ENCODE data around the gene POLR2M.
A peak's percentile ranks its signal among the peaks of the same experiment; 100 is the strongest.

Gene POLR2M

GRCh38 chr15:57743424-57743823 is 36.9 kb downstream of the POLR2M start:
- peak; percentile 19 for DNase-seq

DNA sequence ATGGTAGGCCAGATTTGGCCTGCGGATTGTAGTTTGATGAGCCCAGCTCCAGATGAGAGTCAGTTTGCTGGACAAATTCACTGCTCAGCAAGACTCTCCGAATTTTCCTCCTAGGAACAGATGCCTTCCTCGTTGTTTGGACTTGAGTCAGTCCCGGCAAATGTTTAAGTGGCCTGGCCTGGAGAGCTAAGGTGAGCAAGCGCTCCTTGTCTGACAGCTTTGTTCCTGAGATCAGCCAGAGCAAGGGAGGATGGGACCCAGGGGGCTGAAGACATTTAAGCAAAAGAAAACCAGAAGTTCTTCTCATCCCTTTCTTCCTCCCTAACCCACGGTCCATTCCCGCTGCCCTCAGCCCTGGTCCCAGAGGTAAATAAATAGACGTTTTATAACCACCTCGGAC is 40.3 kb downstream of the POLR2M start:
- no peak for DNase-seq

DNA sequence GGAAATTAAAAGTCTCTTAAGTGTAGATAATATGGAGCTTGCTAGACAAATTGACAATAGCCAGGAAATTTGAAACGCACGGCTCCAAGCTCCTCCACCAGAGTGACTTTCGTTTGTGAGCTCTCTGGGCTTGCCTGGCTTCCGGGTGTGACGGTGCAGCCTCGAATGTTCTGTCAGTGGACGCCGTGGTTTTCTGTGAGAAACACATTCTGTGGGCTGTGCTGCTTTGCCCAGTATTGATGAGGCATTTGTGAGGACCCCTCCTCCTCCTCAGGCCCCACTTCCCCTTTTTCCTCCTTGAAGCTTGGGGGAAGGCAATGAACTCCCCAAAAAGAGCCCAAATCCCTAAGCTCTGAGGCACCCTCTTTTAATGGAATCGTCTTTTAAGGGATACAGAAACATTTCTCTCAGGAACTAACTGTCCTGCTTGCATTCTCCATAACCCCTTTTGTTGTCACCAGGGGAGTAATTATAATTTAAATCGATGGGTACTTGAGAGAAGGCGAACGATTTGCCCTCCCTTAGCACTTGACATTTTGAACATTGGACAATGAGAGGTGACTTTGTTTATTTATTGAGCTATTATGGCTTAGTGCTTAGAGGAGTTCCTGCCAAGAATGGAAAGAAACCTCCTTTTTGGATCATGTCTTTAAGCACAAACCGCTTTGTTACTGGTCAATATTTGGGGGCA is 40.8 kb downstream of the POLR2M start:
- DNase-seq, result no peak

DNA sequence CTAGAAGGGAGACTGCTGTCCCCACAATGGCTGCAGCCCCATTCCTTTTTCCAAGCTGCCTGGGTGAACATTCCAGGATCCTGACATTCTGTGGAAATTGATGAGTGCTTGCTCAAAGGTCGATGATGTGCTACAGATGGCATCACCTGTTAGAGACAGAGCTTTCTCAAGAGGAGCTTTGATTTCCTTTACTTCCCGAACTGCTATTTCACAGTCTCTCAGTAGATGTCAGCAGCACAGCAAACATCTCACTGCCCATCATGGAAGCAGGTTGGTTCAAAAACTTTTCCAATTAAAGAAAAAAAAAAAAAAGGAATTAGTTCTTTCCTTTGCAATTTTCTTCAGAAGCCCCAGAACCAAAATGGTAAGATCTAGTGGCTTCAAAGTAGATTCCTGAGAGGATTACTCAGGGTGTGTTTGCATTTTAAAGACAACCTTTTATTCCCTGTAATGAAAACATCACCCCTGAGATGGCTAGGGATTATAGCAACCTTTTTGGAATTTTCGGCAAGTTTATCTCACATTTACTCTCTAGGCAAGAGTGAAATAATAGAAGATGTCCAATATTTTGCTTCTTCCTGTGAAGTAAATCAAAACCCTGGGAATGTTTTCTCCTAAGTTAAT is 44.8 kb downstream of the POLR2M start:
- DNase-seq, result peak; percentile 59

DNA sequence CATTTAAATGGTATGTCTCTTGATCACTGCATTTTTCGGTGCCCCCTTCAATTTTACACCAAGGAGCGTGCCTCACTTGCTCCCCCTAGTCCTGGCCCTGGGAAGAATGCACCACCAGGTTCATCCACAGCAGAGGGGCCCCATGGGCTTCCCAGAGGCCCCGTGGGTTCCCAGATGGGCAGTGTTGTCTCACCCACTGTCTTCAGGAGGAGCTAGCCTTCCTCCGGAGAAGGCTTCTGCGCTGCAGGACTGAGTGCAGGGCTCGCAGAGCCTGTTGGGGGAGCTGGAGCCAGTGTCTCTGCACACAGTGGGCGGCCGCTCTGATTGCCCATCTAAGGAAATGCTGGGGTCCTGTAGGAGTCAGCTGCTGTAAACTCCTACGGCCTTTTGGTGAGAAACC is 45.9 kb downstream of the POLR2M start:
- no peak for DNase-seq

- no peak for DNase-seq
These were observed 46.3 kb downstream of the POLR2M start for GRCh38 chr15:57752840-57753239.

DNA sequence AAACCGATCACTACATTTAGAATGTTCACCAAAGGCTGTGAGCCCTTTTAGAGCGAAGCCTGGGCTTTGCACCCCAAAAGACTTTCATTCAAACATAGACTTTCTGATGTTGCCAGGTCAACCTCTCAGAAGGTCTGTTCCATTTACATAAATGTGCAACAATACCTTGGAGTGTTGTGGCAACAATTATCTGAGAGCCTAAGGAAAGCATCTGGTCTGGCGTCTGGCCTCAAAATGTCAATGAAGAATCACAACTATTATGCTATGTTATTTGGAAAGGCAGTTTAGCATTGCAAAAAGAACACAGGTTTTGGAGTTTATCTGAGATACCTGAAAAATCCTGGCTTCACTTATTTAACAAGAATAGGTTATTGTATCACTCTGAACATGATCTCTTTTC is 50.0 kb downstream of the POLR2M start:
- no peak for DNase-seq

DNA sequence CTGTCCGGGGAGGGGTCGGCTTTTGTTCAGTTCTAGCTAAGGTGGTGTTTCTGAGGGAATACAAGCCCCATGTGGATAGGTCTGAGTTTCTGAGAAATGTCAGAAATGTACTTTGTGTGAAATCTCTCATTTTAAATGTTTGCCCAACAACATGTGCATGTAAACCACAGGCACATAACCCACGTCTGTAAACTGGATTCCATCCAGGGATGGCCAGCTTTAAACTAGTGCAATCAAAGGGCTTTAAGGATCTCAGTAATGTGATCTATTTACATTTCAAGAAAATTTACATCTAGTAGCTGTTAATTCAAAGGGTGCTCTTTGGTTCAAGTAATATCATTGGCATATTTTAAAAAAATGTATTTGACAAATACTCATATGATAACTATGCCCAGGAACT is 52.0 kb downstream of the POLR2M start:
- peak; percentile 37 for DNase-seq

DNA sequence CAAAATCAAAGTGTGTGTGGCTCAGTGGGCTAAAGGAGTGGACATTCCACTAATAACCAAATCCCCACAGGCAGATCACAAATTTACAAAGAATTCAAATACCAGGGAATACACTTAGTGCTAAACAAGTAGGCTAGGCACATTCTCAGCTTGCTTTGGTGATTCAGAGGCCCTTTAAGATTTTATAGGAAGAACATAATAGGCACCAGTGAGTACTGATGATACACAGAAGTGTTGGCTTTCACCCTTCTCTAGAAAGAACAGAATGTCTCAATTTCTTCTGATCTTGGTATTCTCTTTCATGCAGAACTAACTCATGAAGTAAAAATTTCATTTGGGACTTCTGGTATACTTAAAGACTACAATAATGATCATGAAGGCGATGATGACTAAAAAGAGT is 55.0 kb downstream of the POLR2M start:
- no peak for DNase-seq

- no peak for DNase-seq
These were observed 55.8 kb downstream of the POLR2M start for GRCh38 chr15:57762302-57762701.

- no peak for DNase-seq
These were observed 56.9 kb downstream of the POLR2M start for GRCh38 chr15:57763176-57763964.

Data from EL (cell line).